ENCODE results near the gene MYO7A. TPM values are rescaled to one million over a fixed set of nuclear protein-coding genes. Genes with fewer than 3 reads are reported as not detected.
"Not testable (repeated sequence)": the region's sequence is repeated elsewhere in the genome, so short reads cannot be mapped to it uniquely, and the experiment has no call there.

MYO7A gene
- total RNA-seq, 3 donors from 2014 or later (not counting 1 experiment from before 2014, with no cell fraction given), result 0.20 to 1.1 (median 0.68) TPM

- no peak overlapping the region for H3K27ac ChIP-seq (ENCODE audit: low read length)
- no peak overlapping the region for H3K4me3 ChIP-seq (ENCODE audit: low read length)
- intact Hi-C loops (cut with micrococcal nuclease), result no loop called here
- Mint-ChIP-seq H3K27ac (no peak overlapping the region), H3K36me3 (no peaks in the 10 kb centered on the region), H3K4me1 (peaks cover 4 to 13% of the 10 kb centered on the region in 2 donors), H3K27me3 (ENCODE audit: low read depth in 2 of 2) (no peaks in the 10 kb centered on the region), H3K4me3 (no peak overlapping the region), H3K9me3 (no peaks in the 10 kb centered on the region)
- no peak for TF ChIP-seq CTCF (IDR thresholded peaks at IDR 0.05)
- ATAC-seq (no peak), DNase-seq (no peak)
- H3K36me3 ChIP-seq (ENCODE audit: control insufficient read depth, insufficient read depth, low read length), result no peaks in the 10 kb centered on the region
- 91% methylated on average over 7 of the region's 8 CpGs for WGBS (ENCODE audit: insufficient coverage)
- no peaks in the 10 kb centered on the region for H3K4me1 ChIP-seq (ENCODE audit: control insufficient read depth, insufficient read depth, low read length)
- no peaks in the 10 kb centered on the region for H3K9me3 ChIP-seq (ENCODE audit: control insufficient read depth, insufficient read depth, low read length)
- no peaks in the 10 kb centered on the region for H3K27me3 ChIP-seq (ENCODE audit: control insufficient read depth, insufficient read depth, low read length)
These were observed 31.4 kb upstream of the MYO7A start for GRCh38 chr11:77096591-77097019.

DNA sequence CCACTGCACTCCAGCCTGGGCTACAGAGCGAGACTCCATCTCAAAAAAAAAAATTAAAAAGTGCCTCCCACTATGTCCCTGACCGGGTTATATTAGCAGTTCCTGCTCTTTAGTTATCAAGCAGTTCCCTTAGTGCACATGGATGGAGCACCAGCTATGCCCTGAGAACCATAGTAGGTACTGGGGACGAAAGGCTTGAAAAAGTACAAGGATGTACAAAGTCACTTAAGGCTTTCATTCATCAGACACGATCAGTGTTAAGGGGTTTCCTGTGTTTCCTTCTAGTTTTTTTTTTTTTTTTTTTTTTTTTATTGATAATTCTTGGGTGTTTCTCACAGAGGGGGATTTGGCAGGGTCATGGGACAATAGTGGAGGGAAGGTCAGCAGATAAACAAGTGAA, 30.9 kb upstream of the MYO7A start:
- H3K27ac Mint-ChIP-seq; H3K27me3 ChIP-seq (ENCODE audit: control insufficient read depth, insufficient read depth, low read length); H3K27me3 Mint-ChIP-seq (ENCODE audit: low read depth in 2 of 2); H3K9me3 ChIP-seq (ENCODE audit: control insufficient read depth, insufficient read depth, low read length); H3K4me1 ChIP-seq (ENCODE audit: control insufficient read depth, insufficient read depth, low read length); intact Hi-C loops (cut with micrococcal nuclease); H3K4me3 Mint-ChIP-seq; H3K36me3 Mint-ChIP-seq; H3K4me3 ChIP-seq (ENCODE audit: low read length); H3K9me3 Mint-ChIP-seq; H3K36me3 ChIP-seq (ENCODE audit: control insufficient read depth, insufficient read depth, low read length); H3K27ac ChIP-seq (ENCODE audit: low read length); DNase-seq: not testable (repeated sequence)
- 72% methylated on average over 3 of the region's 4 CpGs for WGBS (ENCODE audit: insufficient coverage)
- H3K4me1 Mint-ChIP-seq, result peaks cover 4 to 13% of the 10 kb centered on the region in 2 donors
- peak in 1 of 3 donors; percentile 57 for ATAC-seq

- H3K36me3 ChIP-seq (ENCODE audit: control insufficient read depth, insufficient read depth, low read length), result no peaks in the 10 kb centered on the region
- Mint-ChIP-seq H3K4me3 (no peak overlapping the region), H3K4me1 (peaks cover 4 to 13% of the 10 kb centered on the region in 2 donors), H3K36me3 (no peaks in the 10 kb centered on the region), H3K9me3 (no peaks in the 10 kb centered on the region), H3K27me3 (ENCODE audit: low read depth in 2 of 2) (no peaks in the 10 kb centered on the region), H3K27ac (no peak overlapping the region)
- H3K4me1 ChIP-seq (ENCODE audit: control insufficient read depth, insufficient read depth, low read length), result no peaks in the 10 kb centered on the region
- DNase-seq (no peak), ATAC-seq (no peak)
- no peaks in the 10 kb centered on the region for H3K9me3 ChIP-seq (ENCODE audit: control insufficient read depth, insufficient read depth, low read length)
- no peak for TF ChIP-seq CTCF (IDR thresholded peaks at IDR 0.05)
- 94% methylated on average over 14 of the region's 14 CpGs for WGBS (ENCODE audit: insufficient coverage)
- H3K4me3 ChIP-seq (ENCODE audit: low read length), result no peak overlapping the region
- intact Hi-C loops (cut with micrococcal nuclease), result no loop called here
- no peak overlapping the region for H3K27ac ChIP-seq (ENCODE audit: low read length)
- no peaks in the 10 kb centered on the region for H3K27me3 ChIP-seq (ENCODE audit: control insufficient read depth, insufficient read depth, low read length)
These were observed 27.6 kb upstream of the MYO7A start for GRCh38 chr11:77100166-77101042.

GRCh38 chr11:77101043-77101537, 27.0 kb upstream of the MYO7A start:
- H3K27ac Mint-ChIP-seq, result no peak overlapping the region
- H3K27me3 Mint-ChIP-seq (ENCODE audit: low read depth in 2 of 2), result no peaks in the 10 kb centered on the region
- DNase-seq, result peak in 1 of 2 donors; percentile 32
- Histone ChIP-seq H3K27me3 (ENCODE audit: control insufficient read depth, insufficient read depth, low read length) (no peaks in the 10 kb centered on the region), H3K27ac (ENCODE audit: low read length) (no peak overlapping the region), H3K9me3 (ENCODE audit: control insufficient read depth, insufficient read depth, low read length) (no peaks in the 10 kb centered on the region), H3K4me3 (ENCODE audit: low read length) (no peak overlapping the region), H3K36me3 (ENCODE audit: control insufficient read depth, insufficient read depth, low read length) (no peaks in the 10 kb centered on the region), H3K4me1 (ENCODE audit: control insufficient read depth, insufficient read depth, low read length) (no peaks in the 10 kb centered on the region)
- intact Hi-C loops (cut with micrococcal nuclease), result no loop called here
- peak; percentile 27 for TF ChIP-seq CTCF (IDR thresholded peaks at IDR 0.05)
- H3K9me3 Mint-ChIP-seq, result no peaks in the 10 kb centered on the region
- H3K4me3 Mint-ChIP-seq, result no peak overlapping the region
- no peaks in the 10 kb centered on the region for H3K36me3 Mint-ChIP-seq
- peak in 1 of 3 donors; percentile 40 for ATAC-seq
- WGBS (ENCODE audit: insufficient coverage), result 84% methylated on average over 5 of the region's 5 CpGs
- H3K4me1 Mint-ChIP-seq, result peaks cover 4 to 12% of the 10 kb centered on the region in 2 donors
